Lower lobe of right lung (tissue), 2 donors: ENCODE measurements around the gene MT1X. TPM values are rescaled to one million over a fixed set of nuclear protein-coding genes. Genes with fewer than 3 reads are reported as not detected.
"Not testable (repeated sequence)": the region's sequence is repeated elsewhere in the genome, so short reads cannot be mapped to it uniquely, and the experiment has no call there.

Source experiments
- ATAC-seq, 2 donors: fragments of 200-7000 bp; cut with Tn5 transposase; one replicate each; pipeline ENCODE4 v1.9.1; 2020 to 2022; ENCODE audit warnings: mild to moderate bottlenecking in 2 of 2, moderate library complexity in 2 of 2
- DNase-seq: peaks from one replicate; pipeline ENCODE4 v3.0.0-alpha.2; 2020
- H3K27ac ChIP-seq: fragments of 200-600 bp; one replicate; pipeline ENCODE4 v1.8.0; 2022
- H3K27me3 ChIP-seq: fragments of 200-600 bp; one replicate; pipeline ENCODE4 v1.8.0; 2022; ENCODE audit warnings: low read depth
- H3K36me3 ChIP-seq: fragments of 200-600 bp; one replicate; pipeline ENCODE4 v1.8.0; 2022; ENCODE audit warnings: mild to moderate bottlenecking
- H3K4me1 ChIP-seq: fragments of 200-600 bp; one replicate; pipeline ENCODE4 v1.8.0; 2022
- H3K4me3 ChIP-seq: fragments of 200-600 bp; one replicate; pipeline ENCODE4 v1.8.0; 2022; ENCODE audit warnings: mild to moderate bottlenecking
- H3K9me3 ChIP-seq: fragments of 200-600 bp; one replicate; pipeline ENCODE4 v1.8.0; 2022
- intact Hi-C: fragments of 100-400 bp; cut with DNase I; formaldehyde crosslinking; loops from one replicate; pipeline ENCODE4 v1.11.0; 2022
- total RNA-seq: library from RNA; stranded (reverse); fragmentation: NEBNext Ultra II Directional; extraction: Animal tissue kit (Norgen Biotek cat#: 25700); gene quantifications from one replicate; pipeline ENCODE4 v1.2.1, GENCODE V29; 2021
- TF ChIP-seq, protein P1 (sequence below): fragments of 200-600 bp; IDR thresholded peaks from one replicate; pipeline ENCODE4 v1.8.0; 2022; ENCODE audit warnings: antibody characterized with exemption, mild to moderate bottlenecking
- donor health status: DM: no; HTN: yes; CAD: no; lungs with severe emphysema.

Gene MT1X
- total RNA-seq, 1 donor from 2014 or later, result 95.7 TPM

DNA sequence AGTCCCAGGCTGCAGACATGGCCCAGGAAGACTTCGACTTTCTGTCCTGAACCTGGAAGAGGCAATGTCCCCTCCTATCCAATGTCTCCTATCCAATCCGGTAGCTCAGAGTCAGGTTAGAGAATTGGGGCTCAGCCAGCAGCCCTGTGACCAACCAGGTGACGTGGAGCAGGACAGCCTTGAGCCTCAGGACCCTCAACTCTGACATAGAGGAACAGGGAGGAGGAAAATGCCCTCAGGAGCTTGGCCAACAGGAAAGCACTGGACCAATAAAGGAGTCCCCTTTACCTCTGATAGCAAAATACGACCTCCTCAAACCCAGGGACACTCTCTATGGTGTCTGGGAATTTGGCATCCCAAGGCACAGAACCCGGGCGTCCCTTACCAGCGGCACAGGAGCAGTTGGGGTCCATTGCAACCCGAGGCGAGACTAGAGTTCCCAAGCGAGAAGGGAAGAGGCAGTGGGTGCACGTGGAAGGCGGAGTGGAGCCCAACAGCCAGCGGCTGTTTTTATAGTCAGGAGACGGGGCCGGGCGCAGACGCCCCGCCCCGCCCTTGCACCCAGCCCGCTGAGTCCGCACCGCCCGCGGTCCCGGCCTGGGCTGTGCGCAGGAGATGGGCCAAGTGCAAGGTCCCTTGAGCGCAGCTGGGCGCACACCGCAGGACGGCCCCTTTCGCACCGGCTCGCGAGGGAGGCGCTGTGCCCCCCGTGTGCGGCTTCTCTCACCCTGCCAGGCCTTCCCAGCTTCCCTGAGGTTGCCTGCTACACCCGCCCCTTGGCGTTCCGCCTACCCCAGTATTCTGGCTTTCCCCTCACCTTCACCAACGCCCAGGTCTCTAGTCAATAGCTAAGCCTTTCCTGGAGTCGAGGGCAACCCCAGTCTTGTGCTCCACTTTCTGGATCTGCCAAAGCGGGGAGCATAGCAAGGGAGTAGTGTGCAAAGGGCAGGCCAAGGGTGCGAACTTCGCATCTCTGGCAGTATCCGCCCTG, 14.4 kb upstream of the MT1X start, which contains the start of gene MT1G:
Gene MT1G (minus strand): TSS at position 485 of the 991 bp plus-strand sequence. CDS start 72 bp downstream, at position 413.
- H3K36me3 ChIP-seq, result no peaks in the 10 kb centered on the region

DNA sequence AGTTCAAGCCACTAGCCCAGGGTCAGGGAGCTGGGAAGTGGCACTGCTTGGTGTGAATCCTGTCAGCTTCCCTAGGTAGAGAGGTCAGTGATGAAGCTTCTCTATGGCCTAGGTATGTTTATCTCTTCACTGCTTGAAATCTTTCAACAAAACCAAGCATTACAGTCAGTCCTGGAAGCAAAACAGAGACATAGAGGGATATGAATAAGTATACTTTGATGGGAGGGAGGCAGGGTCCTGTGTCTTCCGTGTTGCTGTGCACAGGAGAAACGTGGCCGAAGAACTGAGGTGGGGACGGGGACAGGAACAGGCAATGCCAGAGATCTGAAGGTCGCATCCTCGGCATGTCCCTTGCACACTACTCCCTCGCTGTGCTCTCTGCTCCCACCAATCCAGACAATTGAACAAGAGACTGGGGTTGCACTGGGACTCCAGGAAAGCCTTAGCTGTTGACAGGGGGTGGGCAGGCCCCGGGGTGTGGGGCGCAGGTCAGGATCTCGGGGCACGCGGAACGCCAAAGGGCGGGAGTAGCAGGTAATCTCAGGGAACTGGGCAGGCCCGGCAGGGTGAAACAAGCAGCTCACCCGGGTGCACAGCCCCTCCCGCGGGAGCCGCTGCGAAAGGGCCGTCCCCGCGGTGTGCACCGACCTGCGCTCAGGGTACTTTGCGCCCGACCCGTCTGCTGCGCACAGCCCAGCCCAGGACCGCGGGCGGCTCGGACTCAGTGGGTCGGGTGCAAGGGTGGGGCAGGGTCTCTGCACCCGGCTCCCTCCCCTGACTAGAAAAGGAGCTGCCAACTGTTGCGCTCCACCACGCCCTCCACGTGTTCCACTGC, 13.0 kb upstream of the MT1X start, which contains the start of gene MT1H:
Gene MT1H (plus strand): TSS at position 810 of the 835 bp plus-strand sequence. CDS start 71 bp downstream, outside the sequence.
- no peaks in the 10 kb centered on the region for H3K9me3 ChIP-seq
- no peaks in the 10 kb centered on the region for H3K36me3 ChIP-seq
- TF ChIP-seq, protein P1, sequence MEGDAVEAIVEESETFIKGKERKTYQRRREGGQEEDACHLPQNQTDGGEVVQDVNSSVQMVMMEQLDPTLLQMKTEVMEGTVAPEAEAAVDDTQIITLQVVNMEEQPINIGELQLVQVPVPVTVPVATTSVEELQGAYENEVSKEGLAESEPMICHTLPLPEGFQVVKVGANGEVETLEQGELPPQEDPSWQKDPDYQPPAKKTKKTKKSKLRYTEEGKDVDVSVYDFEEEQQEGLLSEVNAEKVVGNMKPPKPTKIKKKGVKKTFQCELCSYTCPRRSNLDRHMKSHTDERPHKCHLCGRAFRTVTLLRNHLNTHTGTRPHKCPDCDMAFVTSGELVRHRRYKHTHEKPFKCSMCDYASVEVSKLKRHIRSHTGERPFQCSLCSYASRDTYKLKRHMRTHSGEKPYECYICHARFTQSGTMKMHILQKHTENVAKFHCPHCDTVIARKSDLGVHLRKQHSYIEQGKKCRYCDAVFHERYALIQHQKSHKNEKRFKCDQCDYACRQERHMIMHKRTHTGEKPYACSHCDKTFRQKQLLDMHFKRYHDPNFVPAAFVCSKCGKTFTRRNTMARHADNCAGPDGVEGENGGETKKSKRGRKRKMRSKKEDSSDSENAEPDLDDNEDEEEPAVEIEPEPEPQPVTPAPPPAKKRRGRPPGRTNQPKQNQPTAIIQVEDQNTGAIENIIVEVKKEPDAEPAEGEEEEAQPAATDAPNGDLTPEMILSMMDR, result no peak
- ATAC-seq (peak; percentile 26 to 28), DNase-seq (no peak)
- intact Hi-C loops, result no loop called here
- H3K27ac ChIP-seq, result no peak within 1 kb of the TSS
- H3K4me3 ChIP-seq, result no peak within 1 kb of the TSS
- peaks cover 13% of the 10 kb centered on the region for H3K4me1 ChIP-seq
- H3K27me3 ChIP-seq, result peaks cover 66% of the 10 kb centered on the region

More for the DNA sequence above, 14.4 kb upstream of the MT1X start, which contains the start of gene MT1G:
- TF ChIP-seq, protein P1, result no peak
- DNase-seq, result peak; percentile 59
- peak within 1 kb of the TSS; percentile 27 for H3K4me3 ChIP-seq
- H3K9me3 ChIP-seq, result no peaks in the 10 kb centered on the region
- peak; percentile 82 for ATAC-seq
- H3K27me3 ChIP-seq, result peaks cover 74% of the 10 kb centered on the region
- no peak within 1 kb of the TSS for H3K27ac ChIP-seq
- peaks cover 13% of the 10 kb centered on the region for H3K4me1 ChIP-seq
- intact Hi-C loops, result no loop called here

DNA sequence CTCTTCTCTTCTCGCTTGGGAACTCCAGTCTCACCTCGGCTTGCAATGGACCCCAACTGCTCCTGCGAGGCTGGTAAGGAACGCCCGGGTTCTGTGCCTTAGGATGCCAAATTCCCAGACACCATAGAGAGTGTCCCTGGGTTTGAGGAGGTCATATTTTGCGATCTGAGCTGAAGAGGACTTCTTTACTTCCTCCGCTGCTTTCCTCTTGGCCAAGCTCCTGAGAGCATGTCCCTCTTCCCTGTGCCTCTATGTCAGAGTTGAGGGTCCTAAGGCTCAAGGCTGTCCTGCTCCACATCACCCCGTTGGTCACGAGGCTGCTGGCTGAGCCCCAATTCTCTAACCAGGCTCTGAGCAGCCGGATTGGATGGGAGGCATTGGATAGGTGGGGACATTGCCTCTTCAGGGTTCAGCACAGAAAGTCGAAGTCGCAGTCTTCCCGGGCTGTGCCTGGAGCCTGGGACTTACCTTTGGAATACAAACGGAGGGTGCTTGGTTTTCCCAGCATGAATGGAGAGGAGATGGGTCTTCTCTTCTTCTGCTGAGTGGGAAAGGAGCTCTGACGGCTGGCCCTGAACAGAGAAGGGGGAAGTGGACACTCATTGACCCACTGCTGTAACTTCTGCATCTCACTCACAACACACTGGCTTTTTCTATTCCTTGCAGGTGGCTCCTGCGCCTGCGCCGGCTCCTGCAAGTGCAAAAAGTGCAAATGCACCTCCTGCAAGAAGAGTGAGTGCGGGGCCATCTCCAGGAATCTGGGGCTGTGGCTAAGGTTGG, 12.2 kb upstream of the MT1X start:
- TF ChIP-seq, protein P1, result no peak
- ATAC-seq, result no peak
- DNase-seq, result no peak
- peaks cover 13% of the 10 kb centered on the region for H3K4me1 ChIP-seq
- no peaks in the 10 kb centered on the region for H3K36me3 ChIP-seq
- no peak overlapping the region for H3K4me3 ChIP-seq
- H3K9me3 ChIP-seq, result no peaks in the 10 kb centered on the region
- no peak overlapping the region for H3K27ac ChIP-seq
- H3K27me3 ChIP-seq, result peaks cover 64% of the 10 kb centered on the region
- intact Hi-C loops, result no loop called here

DNA sequence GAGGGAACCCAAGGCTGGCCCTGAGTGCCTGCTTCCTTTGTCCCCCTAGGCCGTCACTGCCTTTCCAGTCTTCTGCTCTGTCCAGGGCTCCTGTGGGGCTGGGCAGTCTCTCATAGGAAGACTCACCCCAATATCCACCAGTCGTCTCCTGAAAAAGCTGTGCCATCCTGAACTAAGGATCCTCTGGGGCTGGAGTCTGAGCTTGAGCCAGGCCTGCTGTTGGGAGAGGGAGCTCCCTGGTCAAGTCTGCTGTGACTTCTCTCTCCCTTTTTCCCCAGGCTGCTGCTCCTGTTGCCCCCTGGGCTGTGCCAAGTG, 11.7 kb upstream of the MT1X start:
- Histone ChIP-seq H3K36me3 (no peaks in the 10 kb centered on the region), H3K4me3 (no peak overlapping the region), H3K9me3 (no peaks in the 10 kb centered on the region), H3K27me3 (peaks cover 64% of the 10 kb centered on the region), H3K4me1 (peaks cover 14% of the 10 kb centered on the region), H3K27ac (no peak overlapping the region)
- TF ChIP-seq, protein P1, result no peak
- DNase-seq, result no peak
- intact Hi-C loops, result no loop called here
- no peak for ATAC-seq

DNA sequence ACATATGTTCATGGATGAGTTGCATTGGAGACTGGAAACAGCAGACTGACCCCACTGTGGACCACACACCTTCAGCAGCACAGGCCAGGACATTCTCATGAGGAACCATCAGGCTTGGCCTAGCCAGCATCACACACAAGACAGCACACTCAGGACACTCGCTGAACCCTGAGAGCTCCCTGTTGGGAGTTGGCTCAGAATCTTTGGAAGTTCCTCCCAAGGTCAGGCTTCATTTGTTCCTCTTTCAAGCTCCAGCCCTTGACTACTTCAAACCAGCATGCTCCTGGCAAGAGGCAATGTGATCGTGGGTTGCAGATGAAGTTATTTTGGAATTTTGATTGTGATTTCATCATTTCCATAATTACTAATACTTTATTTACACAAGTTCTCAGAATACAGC, 10.6 kb upstream of the MT1X start:
- H3K9me3 ChIP-seq, H3K4me3 ChIP-seq, ATAC-seq, H3K36me3 ChIP-seq, DNase-seq, intact Hi-C loops, H3K27ac ChIP-seq: not testable (repeated sequence)
- H3K27me3 ChIP-seq, result peaks cover 70% of the 10 kb centered on the region
- peaks cover 21% of the 10 kb centered on the region for H3K4me1 ChIP-seq

DNA sequence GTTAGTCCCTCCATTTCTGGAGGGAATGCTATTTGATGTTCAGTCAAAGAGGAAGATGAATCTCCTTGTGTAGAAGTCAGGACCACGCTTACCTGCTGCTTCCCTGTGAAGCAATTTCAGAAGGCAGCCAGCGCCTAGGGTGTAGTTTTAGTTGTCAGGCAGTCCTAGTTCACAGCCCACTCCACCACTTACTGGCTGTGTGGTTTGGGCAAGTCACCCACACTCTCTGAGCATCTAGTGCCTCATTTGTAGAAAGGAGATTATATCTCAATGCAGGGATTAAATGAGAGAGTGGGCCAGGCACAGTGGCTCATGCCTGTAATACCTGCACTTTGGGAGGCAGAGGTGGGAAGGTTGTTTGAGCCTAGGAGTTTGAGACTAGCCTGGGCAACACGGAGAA, 10.1 kb upstream of the MT1X start:
- H3K4me3 ChIP-seq, result not testable (repeated sequence)

More for the DNA sequence above, 10.1 kb upstream of the MT1X start:
- H3K4me1 ChIP-seq, result peaks cover 21% of the 10 kb centered on the region
- H3K9me3 ChIP-seq, DNase-seq, intact Hi-C loops, H3K27ac ChIP-seq, H3K36me3 ChIP-seq, ATAC-seq: not testable (repeated sequence)
- H3K27me3 ChIP-seq, result peaks cover 70% of the 10 kb centered on the region
